GM13977 (cell line): ENCODE measurements around the gene MCMBP.

Experiments used
- DNase-seq: peaks from one replicate; pipeline ENCODE4 v3.0.0; 2012; ENCODE audit warnings: low spot score
- in situ Hi-C: fragments of 300-500 bp; cut with MboI; formaldehyde crosslinking; loops from one replicate; pipeline ENCODE4 v1.12.0; 2022; ENCODE audit warnings: low sequenced_read_pairs, low pct_unique_long_range_greater_than_20kb, mixed read lengths, inconsistent platforms; ENCODE audit not compliant: unreplicated experiment
- TF ChIP-seq, protein P1 (sequence below): IDR thresholded peaks from 2 replicates; pipeline ENCODE4 v1.5.1; 2012; ENCODE audit warnings: mild to moderate bottlenecking, control low read depth; ENCODE audit not compliant: insufficient read depth; ENCODE audit errors: extremely low read depth, missing control alignments

The MCMBP gene

DNA sequence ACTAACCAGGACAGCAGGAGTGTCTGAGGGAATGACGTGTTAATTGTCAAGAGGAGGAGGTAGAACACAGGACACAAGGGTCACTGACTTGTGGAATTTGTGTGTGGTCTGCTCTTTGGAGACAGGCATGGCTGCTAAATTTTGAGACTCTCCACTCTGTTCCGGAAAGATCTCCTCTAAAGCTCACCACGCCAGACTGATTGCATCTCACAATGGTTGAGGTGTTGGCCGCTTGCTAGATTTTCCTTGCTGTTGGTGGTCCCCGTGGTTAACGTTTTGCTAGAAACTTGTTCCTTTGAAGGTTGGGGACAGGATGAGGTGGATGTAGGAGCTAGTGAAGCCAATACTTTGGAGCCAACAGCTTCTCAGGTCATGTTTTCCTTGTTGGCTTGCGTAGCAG, 57.0 kb downstream of the MCMBP start:
- in situ Hi-C loops: no loop called here
- no peak for DNase-seq
- TF ChIP-seq, protein P1, sequence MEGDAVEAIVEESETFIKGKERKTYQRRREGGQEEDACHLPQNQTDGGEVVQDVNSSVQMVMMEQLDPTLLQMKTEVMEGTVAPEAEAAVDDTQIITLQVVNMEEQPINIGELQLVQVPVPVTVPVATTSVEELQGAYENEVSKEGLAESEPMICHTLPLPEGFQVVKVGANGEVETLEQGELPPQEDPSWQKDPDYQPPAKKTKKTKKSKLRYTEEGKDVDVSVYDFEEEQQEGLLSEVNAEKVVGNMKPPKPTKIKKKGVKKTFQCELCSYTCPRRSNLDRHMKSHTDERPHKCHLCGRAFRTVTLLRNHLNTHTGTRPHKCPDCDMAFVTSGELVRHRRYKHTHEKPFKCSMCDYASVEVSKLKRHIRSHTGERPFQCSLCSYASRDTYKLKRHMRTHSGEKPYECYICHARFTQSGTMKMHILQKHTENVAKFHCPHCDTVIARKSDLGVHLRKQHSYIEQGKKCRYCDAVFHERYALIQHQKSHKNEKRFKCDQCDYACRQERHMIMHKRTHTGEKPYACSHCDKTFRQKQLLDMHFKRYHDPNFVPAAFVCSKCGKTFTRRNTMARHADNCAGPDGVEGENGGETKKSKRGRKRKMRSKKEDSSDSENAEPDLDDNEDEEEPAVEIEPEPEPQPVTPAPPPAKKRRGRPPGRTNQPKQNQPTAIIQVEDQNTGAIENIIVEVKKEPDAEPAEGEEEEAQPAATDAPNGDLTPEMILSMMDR: no peak

DNA sequence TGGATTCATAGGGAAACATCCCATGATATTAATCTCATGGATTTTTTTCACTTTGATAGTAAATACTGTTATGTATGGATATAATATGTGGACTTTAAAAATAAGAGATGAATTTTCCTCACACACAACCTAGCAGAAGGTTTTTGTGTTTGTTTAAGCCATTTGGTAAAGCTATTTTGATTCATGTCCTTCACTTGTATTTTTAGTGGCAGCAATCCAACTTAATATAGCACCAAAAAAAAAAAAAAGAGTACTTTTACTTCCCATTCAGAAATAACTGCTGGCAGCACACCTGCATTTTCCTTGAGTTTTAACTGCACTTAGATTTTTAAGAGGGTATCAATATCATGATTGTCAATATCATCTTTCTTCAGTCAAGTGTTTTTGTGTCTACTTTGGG, 60.0 kb downstream of the MCMBP start:
- in situ Hi-C loops: no loop called here
- DNase-seq: no peak
- TF ChIP-seq, protein P1: no peak

DNA sequence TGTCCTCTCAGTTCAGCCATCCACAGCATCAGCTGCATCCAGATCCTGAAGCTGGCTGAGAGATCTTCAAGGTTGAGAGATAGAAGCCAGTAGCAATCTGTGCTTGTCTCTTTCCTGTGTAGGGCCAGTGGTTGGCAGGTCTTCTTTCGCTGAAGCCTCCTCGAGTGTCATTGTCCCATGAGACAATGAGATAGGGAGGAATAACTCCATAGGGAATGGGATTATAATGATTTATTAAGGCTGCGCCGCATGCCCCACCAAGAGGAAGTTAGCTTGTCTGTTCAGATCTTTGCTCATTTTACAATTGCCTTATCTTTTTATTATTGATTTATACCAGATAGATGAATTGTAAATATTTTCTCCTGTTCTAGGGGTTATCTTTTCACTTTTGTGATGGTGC, 61.5 kb downstream of the MCMBP start:
- DNase-seq: no peak
- in situ Hi-C loops: no loop called here
- TF ChIP-seq, protein P1: no peak

DNA sequence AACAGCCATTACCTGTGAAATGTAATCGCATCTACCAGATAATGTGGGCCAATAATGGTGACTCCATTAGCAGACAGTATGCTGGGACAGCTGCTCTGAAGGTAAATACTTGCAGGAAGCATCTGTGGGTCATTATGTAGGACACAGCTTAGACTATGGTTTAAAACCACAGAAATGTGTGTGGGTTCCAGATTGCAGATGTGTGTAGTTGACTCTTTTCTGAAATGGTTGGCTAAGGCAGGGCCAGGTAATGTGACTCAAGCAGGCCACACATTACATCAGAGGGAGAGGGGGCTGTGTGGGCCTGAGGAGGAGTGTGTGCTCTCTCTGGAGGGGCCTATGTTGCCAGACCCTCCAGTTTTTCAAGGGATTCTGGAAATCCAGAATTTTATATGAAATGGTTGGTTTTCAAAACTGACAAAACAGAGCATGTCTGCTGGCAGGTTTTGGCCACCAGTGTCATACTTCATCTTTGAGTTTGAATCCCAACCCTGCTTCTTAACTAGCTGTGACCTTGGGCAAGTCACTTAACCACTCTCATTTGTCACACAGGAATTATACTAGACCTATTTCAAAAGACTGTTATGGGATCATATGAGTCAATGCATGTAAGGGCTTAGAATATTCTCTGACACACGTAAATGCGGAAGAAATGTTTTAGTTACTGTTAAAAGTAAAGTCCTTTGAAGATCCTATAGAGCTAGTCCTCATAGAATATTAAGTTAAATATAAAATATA, 64.5 kb downstream of the MCMBP start:
- no peak for DNase-seq

DNA sequence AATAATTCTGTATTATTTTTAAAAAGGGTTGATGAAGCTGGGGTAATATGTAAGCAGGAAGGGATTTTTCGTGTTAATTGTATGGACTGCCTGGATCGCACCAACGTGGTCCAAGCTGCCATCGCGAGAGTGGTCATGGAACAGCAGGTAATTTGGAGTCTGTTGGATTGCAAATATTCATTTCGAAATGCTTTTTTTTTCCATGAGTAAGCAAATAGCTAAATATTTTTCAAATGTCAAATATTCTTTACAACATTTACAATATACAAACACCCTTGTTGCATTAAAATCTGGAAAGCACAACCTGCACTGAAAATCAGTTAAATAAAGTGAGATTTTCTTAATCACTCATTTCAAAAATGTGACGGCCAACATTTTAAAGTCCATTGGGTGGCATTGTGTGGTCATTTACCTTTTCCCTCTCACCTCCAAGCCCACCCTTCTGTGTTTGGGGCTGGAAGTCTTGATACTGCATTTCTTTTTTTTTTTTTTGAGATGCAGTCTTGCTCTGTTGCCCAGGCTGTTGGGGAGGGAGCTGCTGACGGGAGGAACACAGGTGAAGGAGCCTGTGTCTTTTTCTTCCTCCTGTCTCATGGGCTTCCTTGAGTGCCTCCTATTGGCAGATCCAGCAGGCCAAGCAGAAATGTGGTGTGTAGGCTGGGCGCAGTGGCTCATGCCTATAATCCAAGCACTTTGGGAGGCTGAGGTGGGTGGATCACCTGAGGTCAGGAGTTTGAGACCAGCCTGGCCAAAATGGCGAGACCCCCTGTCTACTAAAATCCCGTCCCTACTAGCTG, 66.1 kb downstream of the MCMBP start:
- DNase-seq: no peak
- in situ Hi-C loops: no loop called here

More for the DNA sequence above, 64.5 kb downstream of the MCMBP start:
- TF ChIP-seq, protein P1: no peak
- in situ Hi-C loops: no loop called here

DNA sequence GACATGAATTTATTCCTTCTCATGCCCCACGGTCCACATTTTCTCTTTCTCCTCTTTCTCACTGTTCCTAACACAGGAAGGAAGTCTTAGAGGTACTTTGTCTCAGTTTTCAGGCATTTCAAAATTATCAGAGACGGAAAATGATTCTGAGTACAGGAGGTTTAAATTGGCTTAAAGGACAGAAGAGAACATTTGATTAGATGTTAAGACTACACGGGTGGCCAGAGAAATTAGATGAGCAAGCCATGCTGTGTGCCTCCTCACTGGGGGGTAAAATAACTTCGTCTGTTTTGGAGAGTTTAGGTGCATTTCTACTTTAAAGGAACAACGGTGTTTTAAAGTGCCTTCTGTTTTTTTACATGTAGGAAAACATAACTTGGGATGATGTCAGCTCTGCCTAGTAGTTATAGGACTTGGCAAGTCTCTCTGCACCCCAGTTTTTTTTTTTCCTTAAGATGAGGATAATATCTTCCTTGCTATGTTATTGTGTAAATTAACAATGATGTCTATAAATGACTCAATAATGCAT, 66.9 kb downstream of the MCMBP start:
- TF ChIP-seq, protein P1: no peak
- DNase-seq: no peak
- in situ Hi-C loops: no loop called here

More for the DNA sequence above, 66.1 kb downstream of the MCMBP start:
- TF ChIP-seq, protein P1: no peak
